Nephron progenitor cell (in vitro differentiated cells): Measurements from ENCODE around the gene NBPF14.
"Not testable (repeated sequence)": the region's sequence is repeated elsewhere in the genome, so short reads cannot be mapped to it uniquely, and the experiment has no call there.

ENCODE experiments used
- DNase-seq: peaks from one replicate; pipeline ENCODE4 v3.0.0; 2021
- H3K27ac Mint-ChIP-seq: 2 replicates; pipeline ENCODE4 v1.8.0; 2021; ENCODE audit warnings: mild to moderate bottlenecking, moderate library complexity, mixed read lengths
- H3K27me3 Mint-ChIP-seq: 2 replicates; pipeline ENCODE4 v1.8.0; 2021; ENCODE audit warnings: mild to moderate bottlenecking, low read depth, mixed read lengths; ENCODE audit not compliant: poor library complexity
- H3K36me3 Mint-ChIP-seq: 2 replicates; pipeline ENCODE4 v1.8.0; 2021; ENCODE audit warnings: low read depth, mixed read lengths
- H3K4me1 Mint-ChIP-seq: 2 replicates; pipeline ENCODE4 v1.8.0; 2021; ENCODE audit warnings: mixed read lengths
- H3K4me3 Mint-ChIP-seq: 2 replicates; pipeline ENCODE4 v1.8.0; 2021; ENCODE audit warnings: mild to moderate bottlenecking, moderate library complexity, mixed read lengths
- H3K9me3 Mint-ChIP-seq: 2 replicates; pipeline ENCODE4 v1.8.0; 2021; ENCODE audit warnings: mild to moderate bottlenecking, moderate library complexity, mixed read lengths

NBPF14 gene

GRCh38 chr1:148512571-148513184 is 83.1 kb downstream of the NBPF14 start:
- not testable (repeated sequence) for H3K27me3 Mint-ChIP-seq, H3K36me3 Mint-ChIP-seq, H3K27ac Mint-ChIP-seq, H3K4me3 Mint-ChIP-seq, H3K9me3 Mint-ChIP-seq, DNase-seq
- peaks cover 12% of the 10 kb centered on the region for H3K4me1 Mint-ChIP-seq

GRCh38 chr1:148493933-148494332 is 101.9 kb downstream of the NBPF14 start:
- not testable (repeated sequence) for H3K9me3 Mint-ChIP-seq, H3K27ac Mint-ChIP-seq, H3K4me3 Mint-ChIP-seq, H3K4me1 Mint-ChIP-seq, DNase-seq, H3K36me3 Mint-ChIP-seq, H3K27me3 Mint-ChIP-seq

- H3K36me3 Mint-ChIP-seq, H3K27ac Mint-ChIP-seq, H3K27me3 Mint-ChIP-seq, H3K9me3 Mint-ChIP-seq, H3K4me3 Mint-ChIP-seq, DNase-seq, H3K4me1 Mint-ChIP-seq: not testable (repeated sequence)
These were observed 112.8 kb downstream of the NBPF14 start, which contains the start of gene PPIAL4G for GRCh38 chr1:148483029-148483428. PPIAL4G (minus strand) TSS chr1:148483302; CDS start chr1:148483252, 50 bp downstream.
